GM21723 (cell line): ENCODE results near the gene B4GALT5.

ENCODE experiments used
- ATAC-seq: cut with Tn5 transposase; IDR thresholded peaks from one replicate; pipeline ENCODE4 v1.9.1; 2021; ENCODE audit warnings: mild to moderate bottlenecking, moderate library complexity; ENCODE audit not compliant: unreplicated experiment

B4GALT5 gene

GRCh38 chr20:49589747-49590146 is 123.9 kb downstream of the B4GALT5 start:
- ATAC-seq, result no peak

- no peak for ATAC-seq
These were observed 126.5 kb downstream of the B4GALT5 start for GRCh38 chr20:49587111-49587570.

- ATAC-seq, result no peak
These were observed 128.0 kb downstream of the B4GALT5 start for GRCh38 chr20:49585585-49586245.

GRCh38 chr20:49584418-49585382 is 129.0 kb downstream of the B4GALT5 start:
- ATAC-seq, result no peak

GRCh38 chr20:49583669-49584417 is 129.8 kb downstream of the B4GALT5 start:
- ATAC-seq, result no peak

- no peak for ATAC-seq
These were observed 130.4 kb downstream of the B4GALT5 start for GRCh38 chr20:49583343-49583668.
